HG03565 (cell line): Measurements from ENCODE around the gene DRAP1.

Experiments
- ATAC-seq: cut with Tn5 transposase; IDR thresholded peaks from one replicate; pipeline ENCODE4 v1.9.1; 2021; ENCODE audit warnings: mild to moderate bottlenecking, moderate library complexity; ENCODE audit not compliant: unreplicated experiment

Gene DRAP1

DNA sequence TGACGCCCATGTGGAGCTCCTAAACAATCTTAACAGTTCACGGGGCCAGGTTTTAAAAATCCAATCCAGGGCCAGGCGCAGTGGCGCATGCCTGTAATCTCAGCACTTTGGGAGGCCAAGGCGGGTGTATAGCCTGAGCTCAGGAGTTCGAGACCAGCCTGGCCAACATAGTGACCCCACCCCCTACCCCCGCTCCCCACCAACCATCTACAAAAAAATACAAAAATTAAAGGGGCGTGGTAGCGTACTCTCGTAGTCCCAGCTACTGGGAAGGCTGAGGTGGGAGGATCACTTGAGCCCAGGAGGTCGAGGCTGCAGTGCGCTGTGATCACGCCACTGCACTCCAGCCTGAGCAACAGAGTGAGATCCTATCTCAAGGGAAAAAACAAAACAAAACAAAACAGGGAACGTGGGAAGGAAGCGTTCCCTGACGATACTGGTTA, 41.6 kb downstream of the DRAP1 start:
- ATAC-seq, result no peak

DNA sequence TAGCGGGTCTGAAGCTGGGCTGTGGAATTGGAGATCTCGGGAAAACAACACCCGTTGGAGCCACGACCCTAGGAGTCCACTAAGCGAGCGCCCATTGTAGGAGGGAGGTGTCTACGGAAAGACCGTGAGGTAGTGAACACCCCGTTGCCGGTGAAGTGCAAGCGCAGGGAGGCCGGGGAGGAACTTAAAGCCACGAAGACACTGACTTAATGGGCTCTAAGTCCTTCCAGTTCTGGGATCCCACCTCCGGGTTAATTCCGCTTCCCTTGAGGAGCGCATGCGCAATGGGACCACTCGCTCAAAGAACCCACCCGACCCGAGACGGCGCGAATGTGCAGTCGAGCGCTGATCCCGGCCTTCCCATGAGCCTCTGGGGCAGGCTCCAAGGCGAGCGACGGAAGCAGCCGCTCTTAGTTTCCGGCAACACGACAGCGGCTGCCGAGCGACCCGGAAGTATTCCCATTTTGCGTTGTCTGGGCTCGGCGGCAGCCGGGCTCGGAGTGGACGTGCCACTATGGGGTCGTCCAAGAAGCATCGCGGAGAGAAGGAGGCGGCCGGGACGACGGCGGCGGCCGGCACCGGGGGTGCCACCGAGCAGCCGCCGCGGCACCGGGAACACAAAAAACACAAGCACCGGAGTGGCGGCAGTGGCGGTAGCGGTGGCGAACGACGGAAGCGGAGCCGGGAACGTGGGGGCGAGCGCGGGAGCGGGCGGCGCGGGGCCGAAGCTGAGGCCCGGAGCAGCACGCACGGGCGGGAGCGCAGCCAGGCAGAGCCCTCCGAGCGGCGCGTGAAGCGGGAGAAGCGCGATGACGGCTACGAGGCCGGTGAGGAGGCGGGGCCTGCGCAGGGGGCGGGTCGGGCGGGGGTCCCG, 42.3 kb downstream of the DRAP1 start, which contains the start of gene SART1:
TSS of gene SART1 (plus strand) at position 468 of the 874 bp plus-strand sequence. CDS start at position 515, 47 bp downstream.
- ATAC-seq, result peak; percentile 74

DNA sequence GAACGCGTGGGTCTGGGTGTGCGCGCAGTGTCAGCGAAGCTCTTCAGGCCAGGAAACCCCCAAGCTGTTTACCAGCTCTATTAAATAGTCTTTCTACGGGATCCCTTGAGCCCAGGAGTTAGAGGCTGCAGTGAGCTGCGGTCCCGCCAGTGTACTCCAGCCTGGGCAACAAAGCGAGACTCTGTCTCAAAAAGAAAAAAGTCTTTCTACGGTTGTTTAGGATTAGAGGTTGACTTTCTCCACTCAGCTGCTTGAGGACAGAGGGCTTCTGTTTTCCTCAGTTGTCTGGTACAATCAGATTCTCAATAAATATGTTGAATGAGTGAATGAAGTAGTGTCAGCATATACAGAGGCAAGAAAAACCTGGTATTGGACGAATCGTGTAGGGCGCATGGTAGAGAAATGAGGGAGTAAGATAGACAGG, 42.9 kb downstream of the DRAP1 start:
- no peak for ATAC-seq

GRCh38 chr11:65964906-65965305, 45.7 kb downstream of the DRAP1 start:
- no peak for ATAC-seq

GRCh38 chr11:65965986-65966762, 46.9 kb downstream of the DRAP1 start:
- no peak for ATAC-seq

GRCh38 chr11:65967329-65967934, 48.2 kb downstream of the DRAP1 start:
- no peak for ATAC-seq

- ATAC-seq, result no peak
Measured at GRCh38 chr11:65968600-65969482, 49.6 kb downstream of the DRAP1 start.
